Activated T-cell treated with anti-CD3 and anti-CD28 coated beads for 4 hours (primary cell): Measurements from ENCODE around the gene ELF1.
"Not testable (repeated sequence)": the region's sequence is repeated elsewhere in the genome, so short reads cannot be mapped to it uniquely, and the experiment has no call there.

ENCODE experiments used
- DNase-seq: peaks from one replicate; pipeline ENCODE4 v3.0.0-alpha.2; 2020

The ELF1 gene

DNA sequence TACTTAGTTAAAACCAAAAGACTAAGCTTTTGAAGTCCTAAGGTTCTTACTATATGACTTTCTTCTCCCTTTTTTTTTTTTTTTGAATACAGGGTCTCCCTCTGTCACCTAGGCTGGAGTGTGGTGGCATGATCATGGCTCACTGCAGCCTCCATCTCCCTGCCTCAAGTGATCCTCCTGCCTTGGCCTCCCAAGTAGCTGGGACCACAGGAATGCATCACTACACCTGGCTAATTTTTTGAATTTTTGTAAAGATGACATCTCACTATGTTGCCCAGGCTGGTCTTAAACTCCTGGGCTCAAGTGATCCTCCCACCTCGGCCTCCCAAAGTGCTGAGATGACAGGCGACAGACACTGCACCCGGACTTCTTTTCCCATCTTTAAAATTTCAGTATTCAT, 89.2 kb downstream of the ELF1 start:
- not testable (repeated sequence) for DNase-seq

- DNase-seq, result no peak
Measured at GRCh38 chr13:40928980-40929379, 90.1 kb downstream of the ELF1 start.

- no peak for DNase-seq
Measured at GRCh38 chr13:40927929-40928328, 91.2 kb downstream of the ELF1 start.

DNA sequence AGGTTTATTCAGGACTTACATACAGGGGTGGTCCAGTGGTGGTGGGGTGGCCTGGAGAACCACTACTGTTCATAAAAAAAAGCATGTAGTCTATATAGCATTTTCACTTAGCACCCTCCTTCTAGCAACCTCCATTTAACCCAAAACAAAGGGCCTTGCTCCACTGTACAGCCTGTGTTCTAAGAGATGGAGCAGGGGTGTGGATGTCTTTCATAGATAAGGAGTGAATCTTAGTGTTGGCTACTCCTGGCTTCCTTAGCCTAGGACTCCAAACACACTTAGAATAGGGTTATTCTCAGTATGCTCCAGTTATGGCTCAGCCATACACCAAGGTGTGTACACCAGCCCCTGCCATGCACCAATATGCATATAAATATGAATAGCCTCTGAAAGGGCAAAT, 95.2 kb downstream of the ELF1 start:
- DNase-seq, result no peak

DNA sequence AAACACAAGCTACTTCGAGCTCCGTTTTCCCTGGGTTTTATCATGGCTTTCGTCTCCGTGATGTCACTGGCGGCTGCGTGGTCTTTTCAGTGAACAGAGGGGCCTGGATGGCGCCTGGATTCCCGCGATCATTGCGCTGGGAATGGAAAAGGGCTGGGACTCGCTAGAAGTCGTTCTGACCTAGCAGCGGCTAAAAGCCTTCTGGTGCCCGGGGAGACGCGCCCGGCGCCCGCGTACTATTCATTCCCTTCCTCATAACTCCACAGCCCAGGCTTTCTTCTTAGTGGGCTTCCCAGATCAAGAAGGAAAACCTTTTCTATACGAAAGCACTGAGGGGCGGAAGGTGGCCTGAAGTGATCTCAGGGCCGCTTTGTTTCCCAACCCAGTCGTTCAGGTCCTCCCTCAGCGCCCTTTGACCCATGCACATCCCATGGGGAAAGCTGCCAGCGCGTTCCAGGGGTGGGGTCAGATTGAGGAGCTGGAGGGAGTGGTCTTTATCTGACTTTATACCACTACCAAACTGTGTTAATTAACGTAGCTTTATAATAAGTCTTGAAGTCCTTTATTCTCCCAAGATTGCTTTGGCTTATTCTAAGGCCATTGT, 96.6 kb downstream of the ELF1 start:
- DNase-seq, result no peak

GRCh38 chr13:40920826-40921225, 98.3 kb downstream of the ELF1 start:
- DNase-seq, result no peak

DNA sequence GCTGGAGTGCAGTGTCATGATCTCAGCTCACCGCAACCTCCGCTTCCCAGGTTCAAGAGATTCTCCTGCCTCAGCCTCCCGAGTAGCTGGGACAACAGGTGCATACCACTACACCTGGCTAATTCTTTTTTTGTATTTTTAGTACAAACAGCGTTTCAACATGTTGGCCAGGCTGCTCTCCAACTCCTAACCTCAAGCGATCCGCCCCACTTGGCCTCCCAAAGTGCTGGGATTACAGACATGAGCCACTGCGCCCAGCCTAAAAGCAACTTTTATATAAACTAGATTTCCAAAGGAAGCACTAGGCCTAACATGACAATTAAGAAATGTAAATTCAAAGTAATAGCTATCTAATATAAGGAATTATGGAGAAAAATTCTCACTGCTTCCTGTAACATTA, 99.2 kb downstream of the ELF1 start:
- DNase-seq, result not testable (repeated sequence)

DNA sequence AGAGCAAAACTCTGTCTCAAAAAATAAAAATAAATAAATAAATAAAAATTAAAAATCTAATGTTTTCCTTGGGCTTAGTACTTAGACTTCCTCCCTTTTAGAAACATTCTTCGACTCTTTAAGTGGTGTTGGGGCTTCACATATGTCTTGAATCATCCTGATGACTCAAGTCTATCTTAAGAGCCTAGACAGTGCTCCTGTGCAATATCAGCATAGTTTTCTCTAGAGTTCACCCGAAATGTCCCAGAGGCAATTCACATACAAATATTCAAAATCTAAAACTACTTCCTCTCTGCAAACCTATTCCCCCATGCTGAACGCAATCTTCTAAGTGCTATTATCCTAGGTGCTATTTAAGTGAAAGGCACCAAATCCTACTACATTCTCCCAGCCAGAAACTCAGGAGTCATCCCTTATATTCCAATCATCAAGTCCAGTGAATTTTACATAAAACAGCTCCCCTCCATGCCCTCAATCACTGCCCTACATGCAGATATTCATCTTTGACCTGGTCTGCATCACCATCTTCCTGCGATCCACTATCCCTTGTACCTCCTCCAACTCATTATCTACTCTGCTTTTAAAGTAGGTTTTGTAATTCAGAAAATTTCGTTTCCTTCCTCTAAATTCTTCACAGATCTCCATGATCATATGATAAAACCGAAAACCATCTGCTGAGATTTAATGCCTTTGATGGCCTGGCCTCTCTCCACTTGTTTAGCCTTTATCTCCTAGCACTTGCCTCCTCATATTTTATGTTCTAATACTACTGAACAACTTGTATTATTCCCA, 102.7 kb downstream of the ELF1 start:
- DNase-seq, result no peak

DNA sequence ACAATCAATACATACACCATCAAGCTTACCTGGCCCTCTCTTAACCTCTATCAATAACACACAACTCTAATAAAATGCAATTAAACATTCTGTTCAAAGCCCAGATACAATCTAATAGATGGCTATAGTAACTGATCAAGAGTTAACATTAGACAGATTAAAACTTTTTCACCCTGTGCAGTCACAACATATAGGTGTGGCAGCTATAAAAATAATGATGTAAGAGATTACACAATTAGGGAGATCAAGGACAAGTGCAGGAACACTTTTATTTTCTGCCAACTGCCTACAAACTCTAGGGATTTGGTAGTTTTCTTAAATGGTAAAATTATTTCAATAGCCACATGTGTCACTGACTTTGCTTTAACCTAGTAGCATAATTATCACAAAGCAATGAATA, 104.3 kb downstream of the ELF1 start:
- not testable (repeated sequence) for DNase-seq

DNA sequence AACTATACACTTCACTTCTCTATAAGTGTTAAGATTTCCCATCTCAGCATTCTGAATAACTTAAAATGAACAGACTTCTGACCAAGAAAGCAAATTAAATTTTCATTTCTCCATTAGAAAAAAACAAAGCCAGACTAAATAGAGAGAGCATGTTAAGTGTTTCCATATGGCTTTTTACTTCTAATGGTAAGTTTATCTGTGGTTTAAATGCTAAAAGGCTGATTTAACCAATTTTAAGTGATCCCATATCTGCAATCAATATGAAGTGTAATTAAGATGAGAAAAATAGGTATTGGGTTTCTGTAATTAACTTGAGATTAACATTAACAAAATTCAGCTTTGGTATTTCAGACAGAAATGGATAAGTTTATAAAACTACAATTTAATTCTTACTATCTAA, 107.8 kb downstream of the ELF1 start:
- DNase-seq, result no peak

DNA sequence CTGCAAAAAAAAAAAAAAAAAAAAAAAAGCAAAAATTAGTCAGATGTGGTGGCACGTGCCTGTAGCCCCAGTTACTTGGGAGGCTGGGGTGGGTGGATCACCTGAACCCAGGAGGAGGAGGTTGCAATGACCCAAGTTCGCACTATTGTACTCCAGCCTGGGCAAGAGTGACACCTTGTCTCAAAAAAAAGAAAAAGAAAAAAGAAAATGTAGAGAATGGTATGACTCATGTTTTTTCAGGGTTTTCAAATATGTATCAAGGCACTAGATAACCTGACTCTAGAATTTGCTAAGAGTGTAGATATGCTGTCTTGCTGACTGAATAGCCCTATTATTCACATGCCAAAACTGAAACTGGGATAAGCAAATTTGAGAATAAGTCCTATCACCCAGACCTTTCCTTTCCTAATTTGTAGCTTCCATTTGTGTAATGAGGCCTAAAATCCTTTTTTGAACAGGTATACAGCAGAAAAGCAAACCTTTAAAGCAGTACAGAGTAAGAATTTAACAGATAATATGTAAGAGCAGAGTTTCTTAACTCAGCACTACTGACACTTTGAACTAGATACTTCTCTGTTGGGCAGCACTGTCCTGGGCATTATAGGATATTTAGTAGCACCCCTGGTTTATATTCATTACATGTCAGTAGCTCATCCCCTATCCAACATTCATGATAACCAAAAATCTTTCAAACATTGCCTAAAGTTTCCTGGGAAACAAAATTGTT, 108.6 kb downstream of the ELF1 start:
- DNase-seq, result no peak

DNA sequence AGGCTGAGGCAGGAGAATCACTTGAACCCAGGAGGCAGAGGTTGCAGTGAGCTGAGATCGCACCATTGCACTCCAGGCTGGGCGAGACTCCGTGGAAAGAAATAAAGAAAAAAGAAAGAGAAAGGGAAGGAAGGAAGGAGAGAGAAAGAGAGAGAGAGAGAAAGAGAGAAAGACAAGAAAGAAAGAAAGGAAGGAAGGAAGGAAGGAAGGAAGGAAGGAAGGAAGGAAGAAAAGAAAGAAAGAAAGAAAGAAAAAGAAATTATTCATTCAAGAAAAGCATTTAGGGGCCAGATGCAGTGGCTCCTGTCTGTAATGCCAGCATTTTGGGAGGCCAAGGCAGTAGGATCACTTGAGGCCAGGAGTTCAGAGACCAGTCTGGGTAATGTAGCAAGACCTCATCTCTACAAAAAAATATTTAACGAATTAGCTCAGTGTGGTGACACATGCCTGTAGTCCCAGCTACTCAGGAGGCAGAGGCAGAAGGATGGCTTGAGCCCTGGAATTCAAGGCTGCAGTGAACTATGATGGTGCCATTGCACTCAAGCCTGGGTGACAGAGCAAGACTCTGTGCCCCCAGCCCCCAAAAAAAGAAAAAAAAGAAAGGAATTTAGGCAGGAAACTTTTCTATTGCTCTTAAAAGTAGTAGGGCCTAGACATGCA, 109.4 kb downstream of the ELF1 start:
- DNase-seq, result not testable (repeated sequence)

DNA sequence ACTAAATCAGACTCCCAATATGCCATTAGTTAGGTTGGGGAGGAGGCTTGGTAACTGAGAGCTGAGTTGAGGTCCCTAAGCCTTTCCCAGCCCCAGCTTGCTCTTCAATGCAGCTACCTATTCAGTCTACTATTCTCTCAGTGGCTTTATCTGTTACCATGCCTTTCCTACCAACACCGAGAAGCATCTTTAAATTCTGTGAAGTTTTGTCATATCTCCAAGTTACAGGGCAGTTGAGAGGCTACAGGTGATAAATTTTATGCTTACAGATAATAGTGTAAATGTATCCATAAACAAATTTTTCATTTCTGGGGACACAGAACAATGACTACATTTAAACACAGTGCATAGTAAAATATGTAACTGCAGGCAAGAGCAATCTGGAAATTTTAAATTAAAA, 110.6 kb downstream of the ELF1 start:
- DNase-seq, result no peak

DNA sequence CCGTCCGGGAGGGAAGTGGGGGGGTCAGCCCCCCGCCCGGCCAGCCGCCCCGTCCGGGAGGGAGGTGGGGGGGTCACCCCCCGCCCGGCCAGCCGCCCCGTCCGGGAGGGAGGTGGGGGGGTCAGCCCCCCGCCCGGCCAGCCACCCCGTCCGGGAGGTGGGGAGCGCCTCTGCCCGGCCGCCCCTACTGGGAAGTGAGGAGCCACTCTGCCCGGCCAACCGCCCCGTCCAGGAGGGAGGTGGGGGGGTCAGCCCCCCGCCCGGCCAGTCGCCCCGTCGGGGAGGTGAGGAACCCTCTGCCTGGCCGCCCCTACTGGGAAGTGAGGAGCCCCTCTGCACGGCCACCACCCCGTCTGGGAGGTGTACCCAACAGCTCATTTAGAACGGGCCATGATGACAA, 118.1 kb downstream of the ELF1 start:
- not testable (repeated sequence) for DNase-seq

DNA sequence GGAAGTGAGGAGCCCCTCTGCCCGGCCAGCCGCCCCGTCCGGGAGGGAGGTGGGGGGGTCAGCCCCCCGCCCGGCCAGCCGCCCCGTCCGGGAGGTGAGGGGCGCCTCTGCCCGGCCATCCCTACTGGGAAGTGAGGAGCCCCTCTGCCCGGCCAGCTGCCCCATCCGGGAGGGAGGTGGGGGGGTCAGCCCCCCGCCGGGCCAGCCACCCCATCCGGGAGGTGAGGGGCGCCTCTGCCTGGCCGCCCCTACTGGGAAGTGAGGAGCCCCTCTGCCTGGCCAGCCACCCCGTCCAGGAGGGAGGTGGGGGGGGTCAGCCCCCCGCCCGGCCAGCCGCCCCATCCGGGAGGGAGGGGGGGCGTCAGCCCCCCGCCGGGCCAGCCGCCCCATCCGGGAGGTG, 118.5 kb downstream of the ELF1 start:
- not testable (repeated sequence) for DNase-seq

DNA sequence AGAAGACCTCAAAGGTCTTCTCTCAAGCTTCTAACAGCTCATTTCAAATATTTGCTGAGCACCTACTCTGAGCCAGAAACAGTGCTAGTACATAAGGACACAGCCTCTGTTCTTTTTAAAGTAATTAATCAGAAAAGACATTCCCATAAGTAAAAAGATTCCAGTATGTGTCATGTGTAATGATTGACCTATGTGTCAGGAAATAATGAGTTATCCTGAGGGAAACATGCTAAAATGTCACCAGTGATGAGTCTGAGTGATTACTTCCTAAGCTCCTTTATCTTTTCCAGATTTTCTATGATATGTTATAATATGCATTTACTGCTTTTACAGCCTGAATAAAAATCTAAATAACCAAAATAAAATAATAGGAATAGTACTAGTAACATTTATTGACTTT, 122.1 kb downstream of the ELF1 start:
- no peak for DNase-seq

DNA sequence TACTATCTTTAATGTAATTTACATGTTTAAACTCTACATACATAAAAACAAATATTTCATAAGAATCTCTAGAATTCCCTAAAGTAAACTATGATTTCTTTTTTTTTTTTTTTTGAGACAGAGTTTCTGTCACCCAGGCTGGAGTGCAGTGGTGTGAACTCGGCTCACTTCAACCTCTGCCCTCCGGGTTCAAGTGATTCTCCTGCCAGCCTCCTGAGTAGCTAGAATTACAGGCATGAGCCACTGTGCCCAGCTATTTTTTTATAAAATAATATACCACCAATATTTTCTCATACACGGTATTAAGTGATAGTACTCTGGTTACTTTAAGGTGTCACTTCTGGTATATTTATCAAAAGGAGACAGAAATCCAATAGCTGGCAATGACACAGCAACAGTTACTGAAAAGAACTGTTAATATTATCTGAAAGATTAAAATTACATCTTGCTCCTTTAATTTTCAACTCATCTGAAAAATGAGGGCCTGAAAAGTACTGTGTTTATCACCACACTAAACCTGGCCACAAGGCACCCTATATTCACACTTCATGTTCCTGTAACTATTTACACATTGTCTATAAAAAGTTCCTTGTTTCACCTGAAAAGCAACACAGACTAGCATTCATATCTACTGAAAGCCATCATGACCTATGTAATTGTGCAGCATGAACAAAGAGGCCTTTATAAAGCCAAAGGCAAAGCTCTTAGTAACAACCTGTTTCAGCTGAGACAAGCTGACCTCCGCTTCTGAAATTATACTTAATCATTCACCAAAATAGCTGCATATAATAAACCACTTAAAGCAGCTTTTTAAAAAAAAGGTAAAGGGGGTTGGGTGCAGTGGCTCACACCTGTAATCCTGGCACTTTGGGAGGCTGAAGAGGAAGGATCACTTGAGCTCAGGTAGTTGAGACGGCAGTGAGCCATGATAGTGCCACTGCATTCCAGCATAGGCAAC, 123.6 kb downstream of the ELF1 start:
- DNase-seq, result no peak

GRCh38 chr13:40893573-40893972, 125.5 kb downstream of the ELF1 start:
- not testable (repeated sequence) for DNase-seq

GRCh38 chr13:40886017-40886416, 133.1 kb downstream of the ELF1 start:
- no peak for DNase-seq

DNA sequence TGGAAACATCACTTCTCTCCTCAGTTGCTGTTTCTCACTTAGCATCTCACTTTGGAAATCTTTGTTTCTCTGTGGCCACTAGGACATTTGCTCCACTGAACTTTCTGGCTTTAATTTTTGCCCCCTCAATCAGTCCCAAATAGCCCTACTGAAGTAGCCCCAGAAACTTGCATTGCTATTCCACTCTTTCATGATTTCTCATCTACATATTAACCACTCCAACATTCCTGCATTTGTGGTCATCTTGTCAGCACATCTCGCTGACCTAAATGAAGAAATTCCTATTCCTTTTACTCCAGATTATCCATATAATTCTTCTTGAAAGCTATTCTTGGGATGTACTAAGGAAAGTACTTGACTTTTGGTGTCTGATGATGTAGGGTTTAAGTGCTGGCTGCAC, 134.9 kb downstream of the ELF1 start:
- DNase-seq, result not testable (repeated sequence)
